HG03095 (cell line): ENCODE results near the gene KSR2.
"Not testable (repeated sequence)": the region's sequence is repeated elsewhere in the genome, so short reads cannot be mapped to it uniquely, and the experiment has no call there.

Experiments
- ATAC-seq: cut with Tn5 transposase; IDR thresholded peaks from one replicate; pipeline ENCODE4 v1.9.1; 2021; ENCODE audit warnings: moderate library complexity; ENCODE audit not compliant: unreplicated experiment

Gene KSR2

GRCh38 chr12:117768860-117769259, 199.9 kb downstream of the KSR2 start:
- no peak for ATAC-seq

GRCh38 chr12:117766008-117766407, 202.8 kb downstream of the KSR2 start:
- ATAC-seq = no peak

- ATAC-seq = no peak
Measured at GRCh38 chr12:117762143-117762542, 206.6 kb downstream of the KSR2 start.

- ATAC-seq = no peak
Measured at GRCh38 chr12:117761528-117762100, 207.2 kb downstream of the KSR2 start.

GRCh38 chr12:117760990-117761389, 207.8 kb downstream of the KSR2 start:
- ATAC-seq = no peak

GRCh38 chr12:117750657-117751056, 218.1 kb downstream of the KSR2 start:
- no peak for ATAC-seq

GRCh38 chr12:117749431-117749830, 219.4 kb downstream of the KSR2 start:
- ATAC-seq = no peak

GRCh38 chr12:117746358-117746757, 222.4 kb downstream of the KSR2 start:
- ATAC-seq = not testable (repeated sequence)

- no peak for ATAC-seq
Measured at GRCh38 chr12:117744418-117744817, 224.4 kb downstream of the KSR2 start.

- no peak for ATAC-seq
Measured at GRCh38 chr12:117743761-117744160, 225.0 kb downstream of the KSR2 start.

- no peak for ATAC-seq
Measured at GRCh38 chr12:117742721-117743120, 226.1 kb downstream of the KSR2 start.

GRCh38 chr12:117738233-117738632, 230.6 kb downstream of the KSR2 start:
- ATAC-seq = no peak

- ATAC-seq = no peak
Measured at GRCh38 chr12:117733549-117733805, 235.3 kb downstream of the KSR2 start.

GRCh38 chr12:117732761-117733548, 235.8 kb downstream of the KSR2 start:
- no peak for ATAC-seq

- ATAC-seq = not testable (repeated sequence)
Measured at GRCh38 chr12:117731131-117731530, 237.7 kb downstream of the KSR2 start.

GRCh38 chr12:117727301-117727700, 241.5 kb downstream of the KSR2 start:
- no peak for ATAC-seq

GRCh38 chr12:117724543-117724942, 244.2 kb downstream of the KSR2 start:
- ATAC-seq = no peak

GRCh38 chr12:117718559-117718958, 250.2 kb downstream of the KSR2 start:
- ATAC-seq = no peak

- no peak for ATAC-seq
Measured at GRCh38 chr12:117718141-117718540, 250.6 kb downstream of the KSR2 start.

- ATAC-seq = no peak
Measured at GRCh38 chr12:117714203-117714602, 254.6 kb downstream of the KSR2 start.

- no peak for ATAC-seq
Measured at GRCh38 chr12:117710121-117710520, 258.7 kb downstream of the KSR2 start.

- no peak for ATAC-seq
Measured at GRCh38 chr12:117707861-117708260, 260.9 kb downstream of the KSR2 start.

GRCh38 chr12:117703584-117703983, 265.2 kb downstream of the KSR2 start:
- ATAC-seq = no peak
